Measurements from ENCODE around the gene KHDC4. TPM values are rescaled to one million over a fixed set of nuclear protein-coding genes. Genes with fewer than 3 reads are reported as not detected.

Gene KHDC4
- total and polyA plus RNA-seq, 9 of the 15 experiments (the other 6 are each of a cell fraction or from before 2014, with no cell fraction given) = 12.1 to 185 (median 65.6) TPM

DNA sequence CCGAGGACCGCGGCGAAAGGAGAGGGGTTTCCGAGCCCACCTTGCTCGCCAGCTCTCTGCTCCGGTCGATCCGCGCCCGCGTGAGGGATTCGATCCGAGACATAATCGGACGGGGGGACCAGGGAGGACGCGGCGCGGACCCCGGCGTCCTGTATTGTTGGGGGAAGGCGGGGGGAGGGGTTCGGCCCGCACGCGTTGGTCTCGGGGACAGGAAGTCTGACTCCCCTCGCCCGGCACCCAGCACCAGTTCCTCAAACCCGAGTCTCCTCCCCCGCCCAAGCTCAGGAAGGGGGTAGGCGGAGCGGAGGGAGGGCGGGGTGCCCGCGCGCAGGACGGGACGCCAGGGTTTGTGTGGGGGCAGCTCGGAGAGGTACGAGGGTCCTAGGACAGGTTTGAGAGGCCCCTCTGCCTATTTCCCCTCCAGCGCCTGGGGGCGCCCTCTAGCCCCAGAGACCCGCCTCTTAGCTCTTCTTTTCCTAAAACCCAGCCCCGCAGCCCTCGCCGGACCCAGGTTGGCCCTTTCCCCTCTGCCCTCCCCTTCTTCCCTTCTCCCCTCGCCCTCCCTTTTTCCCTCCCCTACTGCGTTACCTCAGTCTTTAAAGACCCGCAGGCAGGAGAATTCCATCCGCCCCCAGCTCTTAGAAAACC lies 44.2 kb upstream of the KHDC4 start, which contains the start of gene ARHGEF2 (continued):
- TF ChIP-seq ZNF224 (CRISPR knock-in tag; IDR thresholded peaks at IDR 0.05) = no peak
- TF ChIP-seq, protein P1, sequence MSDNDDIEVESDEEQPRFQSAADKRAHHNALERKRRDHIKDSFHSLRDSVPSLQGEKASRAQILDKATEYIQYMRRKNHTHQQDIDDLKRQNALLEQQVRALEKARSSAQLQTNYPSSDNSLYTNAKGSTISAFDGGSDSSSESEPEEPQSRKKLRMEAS (CRISPR knock-in tag; IDR thresholded peaks at IDR 0.05) = peak; percentile 44; the same call in 1 of the 2 replicates
- TF ChIP-seq ZNF431 (CRISPR knock-in tag; IDR thresholded peaks at IDR 0.05) = peak; percentile 55; the same call in 1 of the 2 replicates
- TF ChIP-seq, protein P2, sequence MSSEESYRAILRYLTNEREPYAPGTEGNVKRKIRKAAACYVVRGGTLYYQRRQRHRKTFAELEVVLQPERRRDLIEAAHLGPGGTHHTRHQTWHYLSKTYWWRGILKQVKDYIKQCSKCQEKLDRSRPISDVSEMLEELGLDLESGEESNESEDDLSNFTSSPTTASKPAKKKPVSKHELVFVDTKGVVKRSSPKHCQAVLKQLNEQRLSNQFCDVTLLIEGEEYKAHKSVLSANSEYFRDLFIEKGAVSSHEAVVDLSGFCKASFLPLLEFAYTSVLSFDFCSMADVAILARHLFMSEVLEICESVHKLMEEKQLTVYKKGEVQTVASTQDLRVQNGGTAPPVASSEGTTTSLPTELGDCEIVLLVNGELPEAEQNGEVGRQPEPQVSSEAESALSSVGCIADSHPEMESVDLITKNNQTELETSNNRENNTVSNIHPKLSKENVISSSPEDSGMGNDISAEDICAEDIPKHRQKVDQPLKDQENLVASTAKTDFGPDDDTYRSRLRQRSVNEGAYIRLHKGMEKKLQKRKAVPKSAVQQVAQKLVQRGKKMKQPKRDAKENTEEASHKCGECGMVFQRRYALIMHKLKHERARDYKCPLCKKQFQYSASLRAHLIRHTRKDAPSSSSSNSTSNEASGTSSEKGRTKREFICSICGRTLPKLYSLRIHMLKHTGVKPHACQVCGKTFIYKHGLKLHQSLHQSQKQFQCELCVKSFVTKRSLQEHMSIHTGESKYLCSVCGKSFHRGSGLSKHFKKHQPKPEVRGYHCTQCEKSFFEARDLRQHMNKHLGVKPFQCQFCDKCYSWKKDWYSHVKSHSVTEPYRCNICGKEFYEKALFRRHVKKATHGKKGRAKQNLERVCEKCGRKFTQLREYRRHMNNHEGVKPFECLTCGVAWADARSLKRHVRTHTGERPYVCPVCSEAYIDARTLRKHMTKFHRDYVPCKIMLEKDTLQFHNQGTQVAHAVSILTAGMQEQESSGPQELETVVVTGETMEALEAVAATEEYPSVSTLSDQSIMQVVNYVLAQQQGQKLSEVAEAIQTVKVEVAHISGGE (CRISPR knock-in tag; IDR thresholded peaks at IDR 0.05) = peak in 1 of 3 experiments; percentile 66; a peak in 2 of 6 replicates
- no peak for TF ChIP-seq EHMT2 (IDR thresholded peaks at IDR 0.05)
- TF ChIP-seq MYC (IDR thresholded peaks at IDR 0.05; ENCODE audit: low read depth, low read length) = 0 out of 2 replicates have a peak, but pooled peaks have one; percentile 56
- TF ChIP-seq MYC (CRISPR knock-in tag; IDR thresholded peaks at IDR 0.05; ENCODE audit: borderline replicate concordance, low read depth) = no peak
- TF ChIP-seq PHF8 (IDR thresholded peaks at IDR 0.05; ENCODE audit: borderline replicate concordance, low read length) = peak; percentile 57; the same call in 1 of the 2 replicates
- TF ChIP-seq HNRNPLL (IDR thresholded peaks at IDR 0.05; ENCODE audit: low read depth, low read length, poor library complexity, severe bottlenecking) = peak; percentile 12
- TF ChIP-seq CBX5 (IDR thresholded peaks at IDR 0.05; ENCODE audit: borderline replicate concordance, low read depth) = 0 out of 2 replicates have a peak, but pooled peaks have one; percentile 13
- TF ChIP-seq, protein P3, sequence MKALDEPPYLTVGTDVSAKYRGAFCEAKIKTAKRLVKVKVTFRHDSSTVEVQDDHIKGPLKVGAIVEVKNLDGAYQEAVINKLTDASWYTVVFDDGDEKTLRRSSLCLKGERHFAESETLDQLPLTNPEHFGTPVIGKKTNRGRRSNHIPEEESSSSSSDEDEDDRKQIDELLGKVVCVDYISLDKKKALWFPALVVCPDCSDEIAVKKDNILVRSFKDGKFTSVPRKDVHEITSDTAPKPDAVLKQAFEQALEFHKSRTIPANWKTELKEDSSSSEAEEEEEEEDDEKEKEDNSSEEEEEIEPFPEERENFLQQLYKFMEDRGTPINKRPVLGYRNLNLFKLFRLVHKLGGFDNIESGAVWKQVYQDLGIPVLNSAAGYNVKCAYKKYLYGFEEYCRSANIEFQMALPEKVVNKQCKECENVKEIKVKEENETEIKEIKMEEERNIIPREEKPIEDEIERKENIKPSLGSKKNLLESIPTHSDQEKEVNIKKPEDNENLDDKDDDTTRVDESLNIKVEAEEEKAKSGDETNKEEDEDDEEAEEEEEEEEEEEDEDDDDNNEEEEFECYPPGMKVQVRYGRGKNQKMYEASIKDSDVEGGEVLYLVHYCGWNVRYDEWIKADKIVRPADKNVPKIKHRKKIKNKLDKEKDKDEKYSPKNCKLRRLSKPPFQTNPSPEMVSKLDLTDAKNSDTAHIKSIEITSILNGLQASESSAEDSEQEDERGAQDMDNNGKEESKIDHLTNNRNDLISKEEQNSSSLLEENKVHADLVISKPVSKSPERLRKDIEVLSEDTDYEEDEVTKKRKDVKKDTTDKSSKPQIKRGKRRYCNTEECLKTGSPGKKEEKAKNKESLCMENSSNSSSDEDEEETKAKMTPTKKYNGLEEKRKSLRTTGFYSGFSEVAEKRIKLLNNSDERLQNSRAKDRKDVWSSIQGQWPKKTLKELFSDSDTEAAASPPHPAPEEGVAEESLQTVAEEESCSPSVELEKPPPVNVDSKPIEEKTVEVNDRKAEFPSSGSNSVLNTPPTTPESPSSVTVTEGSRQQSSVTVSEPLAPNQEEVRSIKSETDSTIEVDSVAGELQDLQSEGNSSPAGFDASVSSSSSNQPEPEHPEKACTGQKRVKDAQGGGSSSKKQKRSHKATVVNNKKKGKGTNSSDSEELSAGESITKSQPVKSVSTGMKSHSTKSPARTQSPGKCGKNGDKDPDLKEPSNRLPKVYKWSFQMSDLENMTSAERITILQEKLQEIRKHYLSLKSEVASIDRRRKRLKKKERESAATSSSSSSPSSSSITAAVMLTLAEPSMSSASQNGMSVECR (CRISPR knock-in tag; IDR thresholded peaks at IDR 0.05) = peak; percentile 6; the same call in 1 of the 2 replicates
- peak; percentile 51; the same call in 1 of the 2 replicates for TF ChIP-seq GABPB1 (CRISPR knock-in tag; IDR thresholded peaks at IDR 0.05)
- TF ChIP-seq, protein P4, sequence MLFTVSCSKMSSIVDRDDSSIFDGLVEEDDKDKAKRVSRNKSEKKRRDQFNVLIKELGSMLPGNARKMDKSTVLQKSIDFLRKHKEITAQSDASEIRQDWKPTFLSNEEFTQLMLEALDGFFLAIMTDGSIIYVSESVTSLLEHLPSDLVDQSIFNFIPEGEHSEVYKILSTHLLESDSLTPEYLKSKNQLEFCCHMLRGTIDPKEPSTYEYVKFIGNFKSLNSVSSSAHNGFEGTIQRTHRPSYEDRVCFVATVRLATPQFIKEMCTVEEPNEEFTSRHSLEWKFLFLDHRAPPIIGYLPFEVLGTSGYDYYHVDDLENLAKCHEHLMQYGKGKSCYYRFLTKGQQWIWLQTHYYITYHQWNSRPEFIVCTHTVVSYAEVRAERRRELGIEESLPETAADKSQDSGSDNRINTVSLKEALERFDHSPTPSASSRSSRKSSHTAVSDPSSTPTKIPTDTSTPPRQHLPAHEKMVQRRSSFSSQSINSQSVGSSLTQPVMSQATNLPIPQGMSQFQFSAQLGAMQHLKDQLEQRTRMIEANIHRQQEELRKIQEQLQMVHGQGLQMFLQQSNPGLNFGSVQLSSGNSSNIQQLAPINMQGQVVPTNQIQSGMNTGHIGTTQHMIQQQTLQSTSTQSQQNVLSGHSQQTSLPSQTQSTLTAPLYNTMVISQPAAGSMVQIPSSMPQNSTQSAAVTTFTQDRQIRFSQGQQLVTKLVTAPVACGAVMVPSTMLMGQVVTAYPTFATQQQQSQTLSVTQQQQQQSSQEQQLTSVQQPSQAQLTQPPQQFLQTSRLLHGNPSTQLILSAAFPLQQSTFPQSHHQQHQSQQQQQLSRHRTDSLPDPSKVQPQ (CRISPR knock-in tag; IDR thresholded peaks at IDR 0.05; ENCODE audit: borderline replicate concordance) = no peak

Measured in K562 (cell line).